Transverse colon (tissue), 3 donors: ENCODE results near the gene RASGRP1.

Source experiments
- CTCF ChIP-seq, 5 experiments: fragments of 200-600 bp in 3 of 5; fragments of 450-650 bp in 2 of 5; sonication (generic) in 3 of 5; IDR thresholded peaks; 1 replicate in 2 of 5; 2 replicates in 3 of 5; pipeline ENCODE4 v1.5.1; 2016 to 2017; ENCODE audit warnings: antibody characterized with exemption in 5 of 5, inconsistent platforms in 3 of 5, mild to moderate bottlenecking in 2 of 5, moderate library complexity in 1 of 5
- EP300 ChIP-seq: sonication (generic); formaldehyde crosslinking; IDR thresholded peaks from one replicate; pipeline ENCODE4 v1.6.1; 2017; ENCODE audit warnings: antibody characterized with exemption, low read depth

- TF ChIP-seq CTCF (IDR thresholded peaks at IDR 0.05) = no peak
- no peak for TF ChIP-seq EP300
Measured at GRCh38 chr15:38559131-38559530, 5.5 kb downstream of the RASGRP1 start.
